PC-3 (cell line): ENCODE data around the gene PPARD.

Experiments
- EZH2 ChIP-seq: fragments of 300-600 bp; sonication (generic); IDR thresholded peaks from one replicate; pipeline ENCODE4 v1.6.1; 2017; ENCODE audit warnings: antibody characterized with exemption, mild to moderate bottlenecking, low read length; ENCODE audit not compliant: unreplicated experiment
- EZH2phosphoT487 ChIP-seq: fragments of 300-600 bp; sonication (generic); IDR thresholded peaks from 2 replicates; pipeline ENCODE4 v1.6.1; 2018; ENCODE audit warnings: mild to moderate bottlenecking, antibody characterized with exemption, low read length, borderline replicate concordance
- TF ChIP-seq, protein P1 (sequence below): fragments of 300-600 bp; sonication (generic); conservative IDR thresholded peaks from 2 replicates; pipeline ENCODE4 v1.5.1; 2017; ENCODE audit warnings: antibody characterized with exemption, low read depth, mild to moderate bottlenecking, low read length

GRCh38 chr6:35328108-35328723 lies 14.1 kb upstream of the PPARD start:
- TF ChIP-seq, protein P1, sequence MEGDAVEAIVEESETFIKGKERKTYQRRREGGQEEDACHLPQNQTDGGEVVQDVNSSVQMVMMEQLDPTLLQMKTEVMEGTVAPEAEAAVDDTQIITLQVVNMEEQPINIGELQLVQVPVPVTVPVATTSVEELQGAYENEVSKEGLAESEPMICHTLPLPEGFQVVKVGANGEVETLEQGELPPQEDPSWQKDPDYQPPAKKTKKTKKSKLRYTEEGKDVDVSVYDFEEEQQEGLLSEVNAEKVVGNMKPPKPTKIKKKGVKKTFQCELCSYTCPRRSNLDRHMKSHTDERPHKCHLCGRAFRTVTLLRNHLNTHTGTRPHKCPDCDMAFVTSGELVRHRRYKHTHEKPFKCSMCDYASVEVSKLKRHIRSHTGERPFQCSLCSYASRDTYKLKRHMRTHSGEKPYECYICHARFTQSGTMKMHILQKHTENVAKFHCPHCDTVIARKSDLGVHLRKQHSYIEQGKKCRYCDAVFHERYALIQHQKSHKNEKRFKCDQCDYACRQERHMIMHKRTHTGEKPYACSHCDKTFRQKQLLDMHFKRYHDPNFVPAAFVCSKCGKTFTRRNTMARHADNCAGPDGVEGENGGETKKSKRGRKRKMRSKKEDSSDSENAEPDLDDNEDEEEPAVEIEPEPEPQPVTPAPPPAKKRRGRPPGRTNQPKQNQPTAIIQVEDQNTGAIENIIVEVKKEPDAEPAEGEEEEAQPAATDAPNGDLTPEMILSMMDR, result no peak
- no peak for TF ChIP-seq EZH2
- TF ChIP-seq EZH2phosphoT487, result no peak
